IPS DF 4.7 (cell line): ENCODE data around the gene RNF31.

Experiments
- DNase-seq: peaks from one replicate; pipeline ENCODE4 v3.0.0-alpha.2; 2013; ENCODE audit warnings: low spot score; ENCODE audit errors: extremely low read depth

Gene RNF31

DNA sequence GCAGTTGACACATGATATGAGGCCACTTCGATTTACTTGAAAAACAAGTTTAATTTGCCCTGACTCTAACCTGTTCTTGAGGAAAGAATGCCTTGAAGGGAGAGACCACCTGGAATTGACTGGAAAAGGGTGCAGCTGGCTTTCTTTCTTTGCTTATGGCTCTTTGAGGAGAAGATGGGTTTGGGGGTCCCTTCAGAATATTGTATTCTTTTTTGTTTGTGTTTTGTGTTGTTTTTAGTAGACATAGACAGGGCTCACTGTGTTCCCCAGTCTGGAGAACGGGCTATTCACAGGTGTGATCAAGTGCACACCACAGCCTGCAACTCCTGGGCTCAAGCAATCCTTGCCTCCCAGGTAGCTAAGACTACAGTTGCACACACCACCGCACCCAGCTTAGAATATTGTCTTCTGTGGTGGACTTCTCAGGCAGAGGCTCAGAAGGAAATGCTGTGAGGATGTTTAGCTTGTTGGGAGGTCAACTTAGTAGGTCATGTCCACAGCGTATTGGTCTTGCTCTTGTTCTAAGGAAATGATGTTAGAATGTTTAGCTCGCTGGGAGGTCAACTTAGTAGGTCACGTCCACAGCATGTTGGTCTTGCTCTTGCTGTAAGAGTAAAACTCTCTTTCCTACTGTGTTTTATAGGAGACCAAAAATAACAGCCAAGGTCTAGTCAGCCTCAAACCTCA is 31.0 kb upstream of the RNF31 start:
- no peak for DNase-seq

DNA sequence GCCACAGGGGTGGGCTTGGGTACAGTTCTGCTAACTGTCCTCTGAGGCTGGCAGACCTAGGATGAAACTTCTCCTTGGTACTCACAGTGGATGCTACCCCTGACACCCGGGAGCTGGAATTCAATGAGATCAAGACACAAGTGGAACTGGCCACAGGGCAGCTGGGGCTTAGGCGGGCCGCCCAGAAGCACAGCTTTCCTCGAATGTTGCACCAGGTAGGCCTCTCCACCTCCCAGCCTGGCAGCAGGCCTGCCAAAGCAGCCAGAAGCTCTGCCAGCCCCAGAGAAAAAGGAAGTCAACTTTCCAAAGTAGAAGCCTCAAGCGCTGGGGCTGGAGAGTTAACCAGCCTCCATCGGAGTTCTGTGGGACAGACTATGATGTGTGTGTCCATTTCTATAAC is 30.1 kb upstream of the RNF31 start:
- DNase-seq, result no peak

DNA sequence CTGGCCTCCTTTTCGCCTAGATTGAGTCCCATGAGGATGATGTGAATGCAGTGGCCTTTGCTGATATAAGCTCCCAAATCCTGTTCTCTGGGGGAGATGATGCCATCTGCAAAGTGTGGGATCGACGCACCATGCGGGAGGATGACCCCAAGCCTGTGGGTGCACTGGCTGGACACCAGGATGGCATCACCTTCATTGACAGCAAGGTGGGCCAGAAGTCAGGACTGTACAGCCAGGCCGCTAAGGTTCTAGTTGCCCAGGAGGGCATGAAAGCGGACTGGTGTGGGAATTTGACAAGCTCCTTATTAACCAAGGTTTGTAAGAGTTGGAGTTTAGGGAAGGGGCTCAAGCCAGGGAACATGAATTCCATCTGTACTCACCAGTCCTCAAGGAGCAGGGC is 27.6 kb upstream of the RNF31 start:
- no peak for DNase-seq

DNA sequence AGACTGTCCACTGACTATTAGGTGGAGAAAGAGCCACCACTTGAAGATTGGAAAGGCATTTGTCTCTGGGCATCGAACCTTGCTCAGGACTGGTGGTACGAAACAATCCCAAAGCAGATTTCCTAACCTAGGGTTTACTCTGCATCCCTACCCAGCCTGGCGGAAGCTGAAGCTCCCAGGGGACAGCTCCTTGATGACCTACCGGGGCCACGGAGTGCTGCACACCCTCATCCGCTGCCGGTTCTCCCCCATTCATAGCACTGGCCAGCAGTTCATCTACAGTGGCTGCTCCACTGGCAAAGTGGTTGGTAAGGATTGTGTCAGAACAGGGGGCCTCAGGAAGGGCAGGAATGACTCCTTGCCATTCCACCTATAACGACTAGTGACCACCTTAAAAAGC is 26.1 kb upstream of the RNF31 start:
- no peak for DNase-seq

DNA sequence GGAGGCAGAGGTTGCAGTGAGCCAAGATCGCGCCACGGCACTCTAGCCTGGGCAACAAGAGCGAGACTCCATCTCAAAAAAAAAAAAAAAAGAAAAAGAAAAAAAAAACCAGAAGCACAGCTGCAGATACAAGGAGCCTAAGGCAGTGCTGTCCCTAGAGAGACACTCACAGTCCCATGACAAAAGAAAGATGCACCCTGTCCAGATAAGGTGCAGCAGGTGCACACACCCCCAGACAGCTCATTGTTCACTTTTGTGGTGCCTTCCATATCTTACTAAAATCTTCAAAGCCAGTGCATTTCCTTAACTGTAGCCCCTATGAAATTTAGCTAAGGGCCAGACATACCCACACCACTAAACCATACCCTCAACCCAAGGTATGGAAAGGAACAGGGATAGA is 24.9 kb upstream of the RNF31 start:
- DNase-seq, result no peak

DNA sequence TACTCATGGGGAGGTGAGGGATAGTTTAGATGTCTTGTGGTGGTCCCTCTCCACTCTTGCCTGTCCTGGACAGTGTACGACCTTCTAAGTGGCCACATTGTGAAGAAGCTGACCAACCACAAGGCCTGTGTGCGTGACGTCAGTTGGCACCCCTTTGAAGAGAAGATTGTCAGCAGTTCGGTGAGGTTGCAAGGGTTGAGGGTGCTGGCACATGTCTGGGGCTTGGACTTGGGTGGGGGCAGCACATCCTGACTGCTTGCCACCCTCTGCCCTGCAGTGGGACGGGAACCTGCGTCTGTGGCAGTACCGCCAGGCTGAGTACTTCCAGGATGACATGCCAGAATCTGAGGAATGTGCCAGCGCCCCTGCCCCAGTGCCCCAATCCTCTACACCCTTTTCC is 24.4 kb upstream of the RNF31 start:
- DNase-seq, result no peak

DNA sequence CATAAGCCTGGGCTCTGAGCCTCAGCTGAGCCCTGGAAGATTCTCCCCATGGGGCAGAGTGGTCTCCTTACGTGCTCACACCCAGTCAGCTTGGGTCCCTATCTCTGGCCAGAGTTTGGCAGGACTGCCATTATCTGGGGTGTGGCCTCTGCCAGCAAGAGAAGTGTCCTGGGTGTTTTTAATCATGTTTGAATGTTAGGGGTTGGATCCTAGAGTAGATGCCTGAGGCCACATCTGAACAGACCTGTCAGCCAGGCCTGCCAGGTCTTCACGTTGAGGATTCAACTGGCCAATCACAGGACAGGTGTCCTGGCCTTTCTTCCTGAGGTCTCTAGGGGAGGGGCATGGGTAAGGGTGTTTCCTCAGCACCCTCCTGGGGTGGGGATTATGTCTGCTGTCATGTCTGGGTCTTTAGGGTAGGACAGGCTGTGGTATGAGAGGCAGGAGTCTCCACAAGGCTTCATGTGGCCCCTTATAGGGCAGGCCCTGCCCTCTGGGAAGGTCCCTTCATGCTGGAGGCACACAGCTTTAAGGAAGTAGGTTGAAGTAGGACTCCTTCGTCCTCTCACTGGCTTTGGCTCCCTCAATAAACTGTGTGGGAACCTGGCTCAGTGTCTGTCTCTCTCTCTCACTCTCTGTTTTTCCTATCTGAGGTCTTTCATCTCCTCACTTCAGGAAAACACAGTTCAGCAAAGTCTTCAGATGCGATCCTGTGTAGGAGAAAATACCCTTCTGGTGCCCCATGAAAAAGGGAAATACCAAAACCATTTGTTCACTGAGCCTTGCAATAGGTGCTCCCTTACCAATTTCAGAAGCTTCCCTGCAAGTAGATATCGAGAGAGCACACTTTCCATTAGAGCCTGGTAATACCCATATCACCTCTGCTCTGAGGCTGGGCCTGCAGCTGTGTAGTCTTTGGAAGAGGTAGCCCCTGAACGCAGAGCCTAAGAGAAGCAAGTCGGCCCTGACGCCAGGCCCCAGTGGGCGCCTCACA is 23.6 kb upstream of the RNF31 start:
- DNase-seq, result no peak

DNA sequence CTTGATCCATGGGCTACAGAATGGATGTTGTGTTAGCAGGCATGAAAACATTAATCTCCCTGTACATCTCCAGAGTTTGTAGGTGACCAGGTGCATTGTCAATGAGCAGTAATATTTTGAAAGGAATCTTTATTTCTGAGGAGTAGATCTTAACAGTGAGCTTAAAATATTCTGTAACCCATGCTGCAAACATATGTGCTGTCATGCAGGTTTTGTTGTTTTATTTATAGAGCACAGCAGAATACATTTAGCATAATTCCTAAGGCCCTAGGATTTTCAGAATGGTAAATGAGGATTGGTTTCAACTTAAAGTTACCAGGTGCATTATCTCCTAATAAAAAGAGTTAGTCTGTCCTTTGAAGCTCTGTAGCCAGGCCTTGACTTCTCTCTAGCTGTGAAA is 20.4 kb upstream of the RNF31 start:
- DNase-seq, result no peak

DNA sequence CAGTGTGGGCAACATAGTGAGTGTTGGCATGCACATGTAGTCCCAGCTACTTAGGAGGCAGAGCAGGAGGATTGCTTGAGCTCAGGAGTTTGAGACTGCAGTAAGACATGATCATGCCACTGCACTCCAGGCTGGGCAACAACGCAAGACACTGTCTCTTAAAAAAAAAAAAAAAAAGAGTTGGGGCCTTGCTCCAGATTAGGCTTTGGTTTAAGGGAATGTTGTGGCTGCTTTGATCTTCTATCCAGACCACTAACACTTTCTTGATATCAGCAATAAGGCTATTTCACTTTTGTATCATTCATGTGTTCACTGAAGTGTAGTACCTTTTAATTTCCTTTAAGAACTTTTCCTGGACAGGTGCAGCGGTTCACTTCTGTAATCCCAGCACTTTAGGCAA is 19.6 kb upstream of the RNF31 start:
- DNase-seq, result no peak

DNA sequence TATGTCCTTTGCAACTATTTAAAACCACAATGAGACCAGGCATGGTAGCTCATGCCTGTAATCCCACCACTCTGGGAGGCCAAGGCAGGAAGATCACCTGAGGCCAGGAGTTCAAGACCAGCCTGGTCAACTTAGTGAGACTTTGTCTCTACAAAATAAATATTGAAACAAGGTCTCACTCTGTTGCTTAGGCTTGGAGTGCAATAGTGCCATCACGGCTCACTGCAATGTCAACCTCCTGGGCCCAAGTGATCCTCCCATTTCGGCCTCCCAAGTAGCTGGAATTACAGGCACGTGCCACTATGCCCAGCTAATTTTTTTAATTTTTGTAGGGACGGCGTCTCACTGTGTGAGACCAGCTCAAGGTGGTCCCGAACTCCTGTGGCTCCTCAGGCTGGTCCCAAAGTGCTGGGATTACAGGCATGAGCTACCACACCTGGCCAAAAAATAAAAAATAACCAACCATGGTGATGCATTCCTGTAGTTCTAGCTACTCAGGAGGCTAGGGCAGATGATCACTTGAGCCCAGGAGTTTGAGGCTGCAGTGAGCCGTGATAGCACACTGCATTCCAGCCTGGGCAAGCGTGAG is 17.8 kb upstream of the RNF31 start:
- no peak for DNase-seq

DNA sequence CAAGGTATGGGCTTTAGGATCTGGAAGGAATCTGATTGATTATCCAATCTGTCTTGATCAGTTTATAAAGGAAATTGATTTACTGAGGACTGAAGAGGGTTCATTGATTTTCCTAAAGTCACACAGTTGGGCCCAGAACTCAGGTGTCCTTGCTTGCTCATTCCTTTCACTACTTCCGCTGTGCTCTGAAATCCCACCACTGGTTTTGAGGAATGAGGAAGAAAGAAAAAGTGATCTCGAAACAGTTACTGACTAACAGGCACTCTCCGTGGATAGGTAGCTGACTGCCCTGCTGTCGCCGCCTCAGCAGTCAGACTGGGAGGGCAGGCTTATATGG is 16.9 kb upstream of the RNF31 start, which contains the start of gene FITM1:
Gene FITM1, plus strand, starts transcription at position 280 of the 337 bp plus-strand sequence. CDS start 905 bp downstream, outside the sequence.
- DNase-seq, result no peak

DNA sequence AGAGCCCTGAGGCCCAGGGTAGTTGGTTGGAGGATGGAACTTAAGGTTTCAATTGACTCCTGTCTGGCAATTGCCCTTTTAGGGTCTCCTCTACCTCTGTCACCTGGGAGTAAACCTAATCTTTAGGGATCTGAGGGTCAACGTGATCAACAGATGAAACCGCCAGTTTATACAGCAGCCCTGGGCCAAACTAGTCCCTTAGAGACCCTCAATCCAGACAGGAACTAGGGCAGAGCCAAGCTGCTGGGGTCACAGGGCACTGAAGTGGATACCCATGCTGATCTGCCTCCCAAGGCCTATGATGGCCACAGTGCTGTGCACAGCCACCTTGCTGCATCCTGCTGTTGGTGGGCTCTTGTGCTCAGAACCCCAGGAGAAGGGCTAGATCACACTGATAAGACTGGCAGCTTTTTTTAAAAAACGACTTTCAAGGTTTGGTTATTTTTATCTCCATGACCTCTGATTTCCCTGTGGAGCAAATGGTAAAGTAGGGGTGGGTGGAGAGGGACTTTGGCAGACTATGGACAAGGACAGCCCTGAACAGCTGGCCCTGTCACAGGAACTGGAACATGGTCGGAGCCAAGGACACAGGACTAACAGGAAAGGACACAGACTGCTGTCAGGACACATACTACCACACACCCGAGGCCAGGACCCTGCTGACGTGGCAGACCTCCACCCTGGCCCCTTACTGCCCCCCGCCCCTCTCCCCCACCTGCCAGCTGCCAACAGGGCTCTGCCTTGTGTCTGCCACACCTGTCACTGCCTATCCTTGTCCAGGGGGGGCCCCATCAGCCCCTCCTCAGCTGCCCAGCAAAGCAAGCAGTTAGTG is 16.4 kb upstream of the RNF31 start:
- DNase-seq, result no peak

DNA sequence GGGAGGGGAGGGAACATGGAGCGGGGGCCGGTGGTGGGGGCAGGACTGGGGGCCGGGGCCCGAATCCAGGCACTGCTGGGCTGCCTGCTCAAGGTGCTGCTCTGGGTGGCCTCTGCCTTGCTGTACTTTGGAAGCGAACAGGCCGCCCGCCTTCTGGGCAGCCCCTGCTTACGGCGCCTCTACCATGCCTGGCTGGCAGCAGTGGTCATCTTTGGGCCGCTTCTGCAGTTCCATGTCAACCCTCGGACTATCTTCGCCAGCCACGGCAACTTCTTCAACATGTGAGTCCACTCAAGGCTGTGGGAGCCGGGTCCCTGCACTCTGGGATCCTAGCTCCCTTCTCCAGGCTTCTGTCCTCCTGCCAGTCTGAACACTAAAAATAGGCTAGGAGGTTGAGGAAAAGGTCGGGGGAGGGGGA is 15.7 kb upstream of the RNF31 start:
- no peak for DNase-seq

DNA sequence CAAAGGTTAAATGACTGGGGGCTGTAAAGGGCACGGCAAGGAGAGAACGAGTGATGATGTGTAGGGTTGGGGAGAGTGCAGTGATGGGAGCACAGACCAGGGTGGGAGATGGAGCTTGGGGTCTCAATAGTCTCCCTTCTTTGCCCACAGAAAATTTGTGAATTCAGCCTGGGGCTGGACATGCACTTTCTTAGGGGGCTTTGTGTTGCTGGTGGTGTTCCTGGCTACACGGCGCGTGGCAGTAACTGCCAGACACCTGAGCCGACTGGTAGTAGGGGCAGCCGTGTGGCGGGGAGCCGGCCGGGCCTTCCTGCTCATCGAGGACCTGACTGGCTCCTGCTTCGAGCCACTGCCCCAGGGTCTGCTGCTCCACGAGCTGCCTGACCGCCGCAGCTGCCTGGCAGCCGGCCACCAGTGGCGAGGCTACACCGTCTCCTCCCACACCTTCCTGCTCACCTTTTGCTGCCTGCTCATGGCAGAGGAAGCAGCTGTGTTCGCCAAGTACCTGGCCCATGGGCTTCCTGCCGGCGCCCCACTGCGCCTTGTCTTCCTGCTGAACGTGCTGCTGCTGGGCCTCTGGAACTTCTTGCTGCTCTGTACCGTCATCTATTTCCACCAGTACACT is 15.1 kb upstream of the RNF31 start:
- DNase-seq, result no peak

DNA sequence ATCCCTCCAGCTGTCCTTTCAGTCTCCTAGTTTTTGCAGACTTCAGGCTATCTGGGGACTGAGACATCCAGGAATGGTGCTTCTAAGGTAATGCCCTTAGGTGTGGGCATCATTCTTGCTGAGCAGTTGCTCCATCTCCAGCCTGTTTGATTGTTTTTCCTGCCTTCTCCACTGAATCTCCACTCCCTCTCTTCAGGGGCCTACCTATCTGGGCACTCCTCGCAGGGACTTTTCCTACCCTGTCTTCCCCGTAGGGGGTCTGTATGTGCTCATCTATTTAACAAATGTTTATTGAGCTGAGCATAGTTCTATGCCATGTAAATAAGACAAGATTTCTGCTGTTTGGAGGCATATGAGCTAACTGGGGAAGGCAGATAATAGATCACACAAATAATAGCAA is 14.3 kb upstream of the RNF31 start:
- DNase-seq, result no peak

DNA sequence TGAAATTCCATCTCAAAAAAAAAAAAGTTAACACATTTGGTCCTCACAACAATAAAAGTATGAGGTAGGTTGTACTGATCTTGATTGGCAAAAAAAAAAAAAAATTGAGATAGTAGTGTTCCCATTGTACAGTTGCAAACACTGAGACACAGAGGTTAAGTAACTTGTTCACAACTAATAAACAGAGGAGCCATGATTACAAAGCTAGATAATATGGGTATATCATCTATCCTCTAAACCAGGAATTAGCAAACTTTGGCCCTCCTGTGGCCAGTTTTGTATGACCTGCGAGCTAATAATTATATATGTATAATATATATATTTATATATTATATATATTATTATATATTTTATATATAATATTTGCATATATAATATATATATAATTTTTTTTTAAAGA is 13.6 kb upstream of the RNF31 start:
- no peak for DNase-seq

DNA sequence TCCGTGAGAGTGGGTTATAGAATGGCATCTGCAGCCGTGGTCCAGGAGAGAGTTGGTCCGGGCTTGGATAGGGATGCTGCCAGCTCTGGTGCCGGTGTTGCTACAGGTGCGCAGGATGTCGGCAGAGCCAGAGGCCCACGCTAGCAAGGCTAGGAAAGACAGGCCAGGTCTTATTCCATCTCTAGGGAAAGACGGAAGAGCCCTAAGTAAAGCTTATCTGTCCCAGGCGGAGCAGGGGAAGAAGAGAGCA is 11.8 kb upstream of the RNF31 start:
- no peak for DNase-seq

DNA sequence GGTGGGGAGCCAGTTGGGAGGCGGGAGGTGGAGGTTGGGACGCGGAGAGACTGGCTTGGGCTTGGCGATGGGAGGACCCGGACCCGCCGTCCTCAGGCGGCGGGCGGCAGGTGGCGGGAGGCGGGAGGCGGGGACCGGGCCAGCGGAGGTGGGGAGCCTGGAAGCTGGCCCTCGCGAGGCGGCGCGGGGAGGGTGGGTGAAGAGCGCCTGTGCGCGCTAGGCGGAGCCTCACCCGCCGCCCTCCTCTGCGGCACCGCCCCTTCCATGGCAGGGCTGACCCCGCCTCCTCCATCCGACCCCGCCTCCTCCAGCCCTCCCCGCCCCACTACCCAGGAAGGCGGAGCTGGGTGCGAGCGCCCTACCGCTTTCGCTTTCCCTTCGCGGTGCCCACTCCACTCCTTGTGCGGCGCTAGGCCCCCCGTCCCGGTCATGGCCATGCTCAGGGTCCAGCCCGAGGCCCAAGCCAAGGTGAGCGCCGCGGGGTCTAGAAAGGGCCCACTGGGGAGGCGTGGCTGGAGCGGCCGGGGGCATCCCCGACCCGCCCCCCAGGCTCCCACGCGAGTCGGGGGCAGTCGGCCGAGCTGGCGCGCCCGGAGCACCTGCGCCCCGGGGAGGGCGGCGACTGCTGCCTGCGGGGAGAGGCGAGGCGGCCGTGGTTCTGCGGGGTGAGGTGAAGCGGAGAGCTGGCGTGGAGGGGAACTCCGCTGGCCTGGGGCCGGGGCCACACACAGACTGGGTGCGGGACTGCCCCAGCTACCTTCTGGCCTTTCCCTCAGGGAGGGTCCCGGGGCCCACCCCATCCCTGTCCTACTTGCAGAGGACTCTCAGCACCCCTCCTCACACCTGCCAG is 11.2 kb upstream of the RNF31 start, which contains the start of gene PSME1:
Gene PSME1, plus strand, starts transcription at position 361 of the 850 bp plus-strand sequence. Its CDS starts 69 bp downstream, at position 430.
- DNase-seq, result no peak

DNA sequence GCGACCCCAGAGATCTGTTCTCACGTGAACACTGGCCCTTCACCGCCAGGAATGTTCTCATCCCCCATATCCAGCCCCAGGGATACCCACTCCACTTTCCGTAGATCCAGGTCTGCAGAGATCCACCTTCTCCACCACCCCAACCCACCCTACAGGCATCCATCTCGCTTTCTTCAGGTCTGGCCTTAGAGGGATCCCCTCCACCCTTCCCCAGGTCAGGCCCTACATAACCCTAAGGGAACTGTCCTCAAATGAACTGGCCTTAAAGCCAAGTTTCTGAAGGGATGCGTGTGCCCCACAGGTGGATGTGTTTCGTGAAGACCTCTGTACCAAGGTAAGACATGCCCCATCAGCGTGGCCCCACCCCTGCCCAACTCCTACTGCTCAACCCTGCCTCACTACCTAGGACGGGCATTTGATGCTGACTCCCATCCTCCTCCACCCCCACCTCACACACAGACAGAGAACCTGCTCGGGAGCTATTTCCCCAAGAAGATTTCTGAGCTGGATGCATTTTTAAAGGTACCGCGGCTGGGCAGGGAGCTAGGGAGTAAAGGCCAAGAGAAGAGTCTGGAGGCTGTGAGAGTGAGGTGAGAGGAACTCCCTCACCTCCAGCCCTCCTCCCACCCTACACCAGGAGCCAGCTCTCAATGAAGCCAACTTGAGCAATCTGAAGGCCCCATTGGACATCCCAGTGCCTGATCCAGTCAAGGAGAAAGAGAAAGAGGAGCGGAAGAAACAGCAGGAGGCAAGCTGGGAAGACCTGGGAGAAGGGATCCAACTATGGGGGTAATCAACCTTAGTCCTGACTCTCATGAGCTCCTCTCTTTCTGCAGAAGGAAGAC is 10.4 kb upstream of the RNF31 start:
- no peak for DNase-seq
